ENCODE measurements around the gene HOXB4. TPM values are rescaled to one million over a fixed set of nuclear protein-coding genes. Genes with fewer than 3 reads are reported as not detected.
A peak's percentile ranks its signal among the peaks of the same experiment; 100 is the strongest.

HOXB4 gene
- total RNA-seq, 4 donors from 2014 or later = 3.5 to 8.3 (median 5.0) TPM

- H3K4me1 ChIP-seq = peaks cover 35 to 51% (median 45%) of the 10 kb centered on the region in 4 donors
- 61% methylated on average over 34 of the region's 34 CpGs for WGBS
- no peaks in the 10 kb centered on the region for H3K9me3 ChIP-seq
- peak overlapping the region; percentile 91 to 97 (median 96) for H3K27ac ChIP-seq (replicated peaks in 1 of 4)
- H3K27me3 ChIP-seq = peaks cover 0 to 3% (median 0%) of the 10 kb centered on the region in 4 donors
- no peak for DNase-seq (ENCODE audit: extremely low spot score)
- H3K4me3 ChIP-seq = peak overlapping the region; percentile 69 to 84 (median 72)
- H3K36me3 ChIP-seq = no peaks in the 10 kb centered on the region
- TF ChIP-seq POLR2A (IDR thresholded peaks at IDR 0.05; ENCODE audit: low read depth) = no peak
- TF ChIP-seq CTCF (IDR thresholded peaks at IDR 0.05) = no peak
- no peak for TF ChIP-seq EP300 (IDR thresholded peaks at IDR 0.05)
- TF ChIP-seq POLR2AphosphoS5 (IDR thresholded peaks at IDR 0.05) = no peak
- intact Hi-C loops (cut with DNase I) = no loop called here
Observed at GRCh38 chr17:48586355-48587258, 8.5 kb upstream of the HOXB4 start.

GRCh38 chr17:48584223-48584741 is 6.1 kb upstream of the HOXB4 start:
- peaks cover 51 to 68% (median 66%) of the 10 kb centered on the region in 4 donors for H3K4me1 ChIP-seq
- H3K4me3 ChIP-seq = peak overlapping the region in 2 of 4 donors; percentile 70 to 74
- H3K27me3 ChIP-seq = no peaks in the 10 kb centered on the region
- H3K36me3 ChIP-seq = no peaks in the 10 kb centered on the region
- peak overlapping the region; percentile 91 to 97 (median 96) for H3K27ac ChIP-seq (replicated peaks in 1 of 4)
- 65% methylated on average over 2 of the region's 2 CpGs for WGBS
- no peak for TF ChIP-seq EP300 (IDR thresholded peaks at IDR 0.05)
- no peak for TF ChIP-seq POLR2A (IDR thresholded peaks at IDR 0.05; ENCODE audit: low read depth)
- no peak for TF ChIP-seq CTCF (IDR thresholded peaks at IDR 0.05)
- TF ChIP-seq POLR2AphosphoS5 (IDR thresholded peaks at IDR 0.05) = no peak
- H3K9me3 ChIP-seq = no peaks in the 10 kb centered on the region
- intact Hi-C loops (cut with DNase I) = no loop called here
- no peak for DNase-seq (ENCODE audit: extremely low spot score)

GRCh38 chr17:48583708-48584222 is 5.6 kb upstream of the HOXB4 start:
- Histone ChIP-seq H3K27me3 (no peaks in the 10 kb centered on the region), H3K4me3 (no peak overlapping the region), H3K9me3 (no peaks in the 10 kb centered on the region), H3K36me3 (no peaks in the 10 kb centered on the region), H3K4me1 (peaks cover 51 to 73% (median 71%) of the 10 kb centered on the region in 4 donors), H3K27ac (replicated peaks in 1 of 4) (peak overlapping the region; percentile 91 to 97 (median 96))
- no peak for TF ChIP-seq POLR2AphosphoS5 (IDR thresholded peaks at IDR 0.05)
- TF ChIP-seq EP300 (IDR thresholded peaks at IDR 0.05) = no peak
- no peak for TF ChIP-seq CTCF (IDR thresholded peaks at IDR 0.05)
- TF ChIP-seq POLR2A (IDR thresholded peaks at IDR 0.05; ENCODE audit: low read depth) = no peak
- no peak for DNase-seq (ENCODE audit: extremely low spot score)
- WGBS = 84% methylated on average over 3 of the region's 3 CpGs
- intact Hi-C loops (cut with DNase I) = no loop called here

GRCh38 chr17:48582750-48583069 is 4.6 kb upstream of the HOXB4 start:
- Histone ChIP-seq H3K27me3 (no peaks in the 10 kb centered on the region), H3K4me1 (peaks cover 51 to 76% (median 75%) of the 10 kb centered on the region in 4 donors), H3K36me3 (no peaks in the 10 kb centered on the region), H3K9me3 (no peaks in the 10 kb centered on the region), H3K4me3 (peak overlapping the region; percentile 65 to 78 (median 73)), H3K27ac (replicated peaks in 1 of 4) (peak overlapping the region; percentile 91 to 97 (median 96))
- intact Hi-C loops (cut with DNase I) = no loop called here
- WGBS = 44% methylated on average over 7 of the region's 7 CpGs
- no peak for DNase-seq (ENCODE audit: extremely low spot score)
- no peak for TF ChIP-seq CTCF (IDR thresholded peaks at IDR 0.05)
- TF ChIP-seq POLR2AphosphoS5 (IDR thresholded peaks at IDR 0.05) = no peak
- no peak for TF ChIP-seq EP300 (IDR thresholded peaks at IDR 0.05)
- no peak for TF ChIP-seq POLR2A (IDR thresholded peaks at IDR 0.05; ENCODE audit: low read depth)

All from esophagus muscularis mucosa (tissue), 4 donors.